HG02623 (cell line): ENCODE results near the gene STIM1.

Experiments
- ATAC-seq: cut with Tn5 transposase; IDR thresholded peaks from one replicate; pipeline ENCODE4 v1.9.1; 2021; ENCODE audit warnings: moderate library complexity; ENCODE audit not compliant: unreplicated experiment

STIM1 gene

DNA sequence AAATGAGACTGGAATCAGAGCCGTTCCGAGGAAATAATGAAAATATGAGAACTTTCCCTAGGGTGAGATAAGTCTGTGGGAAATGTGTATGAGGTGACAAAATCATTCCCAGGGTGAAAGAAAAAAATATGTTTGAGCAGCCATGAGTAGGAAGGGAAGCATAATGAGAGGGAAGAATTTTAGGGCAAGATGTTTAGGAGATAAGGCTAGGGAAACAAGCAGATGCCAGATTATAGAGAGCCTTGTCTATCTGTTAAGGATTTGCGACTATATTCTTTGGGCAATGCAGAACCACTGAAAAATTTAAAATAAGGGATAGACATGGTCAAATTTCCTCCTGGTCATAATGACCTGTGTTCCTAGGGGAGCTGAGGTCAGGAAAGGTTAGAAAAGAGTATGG lies 54.4 kb downstream of the STIM1 start:
- ATAC-seq = no peak

DNA sequence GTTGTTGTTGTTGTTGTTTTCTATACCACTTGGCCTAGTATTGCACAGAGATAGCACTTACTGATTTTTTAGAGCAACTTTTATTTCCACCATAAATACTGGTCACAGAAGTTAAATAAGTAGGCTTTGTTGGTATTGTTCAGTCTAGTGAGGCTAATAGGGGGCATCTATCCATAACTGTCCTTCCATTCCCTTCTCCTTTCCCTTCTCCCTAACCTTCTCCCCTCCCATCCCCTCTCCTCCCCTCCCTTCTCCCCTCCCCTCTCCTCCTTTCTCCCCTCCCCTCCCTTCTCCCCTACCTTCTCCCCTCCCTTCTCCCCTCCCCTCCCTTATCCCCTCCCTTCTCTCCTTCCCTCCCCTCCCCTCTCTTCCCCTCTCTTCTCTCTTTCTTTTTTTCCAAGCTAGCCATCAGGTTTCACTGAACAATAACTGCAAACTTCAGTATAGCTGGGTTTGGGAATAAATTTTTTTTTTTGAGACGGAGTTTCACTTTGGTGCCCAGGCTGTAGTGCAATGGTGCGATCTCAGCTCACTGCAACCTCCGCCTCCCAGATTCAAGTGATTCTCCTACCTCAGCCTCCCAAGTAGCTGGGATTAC lies 56.5 kb downstream of the STIM1 start:
- ATAC-seq = no peak

DNA sequence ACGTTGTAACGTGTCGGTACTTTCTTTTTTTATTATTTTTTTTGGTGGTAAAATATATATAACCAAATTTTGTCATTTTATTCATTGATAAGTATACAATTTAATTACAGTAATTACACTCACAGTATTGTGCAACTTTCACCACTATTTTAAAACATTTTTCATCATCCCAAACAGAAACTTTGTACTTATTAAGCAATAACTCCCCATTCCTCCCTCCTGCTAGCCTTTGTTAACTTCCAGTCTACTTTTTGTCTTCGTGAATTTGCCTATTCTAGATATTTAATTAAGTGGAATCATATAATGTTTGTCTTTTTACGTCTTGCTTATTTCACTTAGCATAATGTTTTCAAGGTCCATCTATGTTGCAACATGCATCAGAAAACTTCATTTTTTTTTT lies 58.5 kb downstream of the STIM1 start:
- ATAC-seq = no peak

DNA sequence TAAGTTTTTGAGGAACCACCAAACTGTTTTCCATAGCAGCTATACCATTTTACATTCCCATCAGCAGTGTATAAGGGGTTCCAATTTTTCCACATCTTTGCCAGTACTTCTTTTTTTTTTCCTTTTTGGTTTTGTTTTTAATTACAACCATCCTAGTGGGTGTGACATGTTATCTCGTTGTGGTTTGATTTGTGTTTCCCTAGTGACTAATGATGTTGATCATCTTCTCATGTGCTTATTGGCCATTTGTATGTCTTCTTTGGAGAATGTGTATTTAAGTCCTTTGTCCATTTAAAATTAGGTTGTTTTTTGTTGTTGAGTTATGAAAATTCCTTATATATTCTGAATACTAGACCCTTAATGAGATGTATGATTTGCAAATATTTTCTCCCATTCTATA lies 59.3 kb downstream of the STIM1 start:
- no peak for ATAC-seq

DNA sequence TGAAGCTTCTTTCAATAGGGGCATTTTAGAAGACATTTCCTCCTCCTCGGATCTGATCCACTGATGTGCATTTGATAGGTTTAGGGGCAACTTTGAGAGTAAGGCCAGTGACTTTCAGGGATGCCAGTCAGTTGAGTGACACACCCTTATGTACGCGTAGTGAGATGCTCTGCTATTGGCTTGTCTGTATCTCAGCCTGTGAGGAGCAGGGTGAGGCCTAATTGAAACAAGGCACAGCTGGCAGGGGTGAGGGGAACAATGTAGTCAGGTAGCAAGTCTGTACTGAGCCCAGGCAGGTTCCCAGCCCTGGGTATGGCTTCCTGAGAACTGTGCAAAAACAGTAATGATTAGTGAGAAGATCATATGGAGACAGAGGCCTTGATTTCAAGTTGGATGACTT lies 61.5 kb downstream of the STIM1 start:
- no peak for ATAC-seq

DNA sequence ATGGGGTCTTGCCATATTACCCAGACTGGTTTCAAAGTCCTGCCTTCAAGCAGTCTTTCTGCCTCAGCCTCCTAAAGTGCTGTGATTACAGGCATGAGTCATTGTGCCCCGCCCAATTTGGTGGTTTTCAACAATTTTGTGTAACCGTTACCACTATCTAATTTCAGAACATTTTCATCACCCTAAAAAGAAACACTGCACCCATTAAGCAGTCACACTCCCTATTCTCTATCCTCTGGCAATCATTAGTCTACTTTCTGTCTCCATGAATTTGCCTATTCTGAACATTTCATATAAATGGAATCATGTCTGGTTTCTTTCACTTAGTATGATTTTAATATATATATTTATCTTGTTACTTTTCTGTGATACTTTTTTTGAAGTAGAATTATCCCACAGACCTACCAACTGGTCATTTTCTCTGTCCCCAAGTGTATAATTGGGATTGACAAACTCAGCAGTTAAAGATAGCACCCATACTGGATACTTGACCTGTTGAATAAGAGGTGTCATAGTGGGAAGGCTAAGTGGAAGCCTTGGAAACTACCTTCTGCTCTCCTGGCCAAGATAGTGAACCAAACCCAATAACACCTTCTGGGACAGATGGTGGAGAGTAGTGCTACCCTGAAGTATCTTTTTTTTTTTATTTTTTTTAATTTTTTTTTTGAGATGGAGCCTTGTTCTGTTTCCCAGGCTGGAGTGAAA lies 64.8 kb downstream of the STIM1 start:
- ATAC-seq = no peak

DNA sequence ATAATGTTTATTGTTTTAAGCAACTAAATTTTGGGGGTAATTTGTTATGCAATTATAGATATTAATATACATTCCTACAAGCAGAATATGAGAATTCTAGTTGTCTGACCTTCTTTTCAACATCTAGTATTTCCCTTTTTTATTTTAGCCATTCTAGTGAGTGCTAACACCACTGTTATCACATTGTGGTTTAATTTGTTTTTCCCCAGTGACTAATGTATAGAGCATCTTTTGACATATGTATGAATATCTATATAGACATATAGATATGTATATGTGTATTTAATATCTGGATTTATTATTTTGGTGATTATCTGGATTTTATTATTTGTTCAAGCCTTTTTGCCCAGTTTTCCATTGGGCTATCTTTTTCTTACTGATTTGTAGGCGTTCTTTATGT lies 66.6 kb downstream of the STIM1 start:
- ATAC-seq = no peak

DNA sequence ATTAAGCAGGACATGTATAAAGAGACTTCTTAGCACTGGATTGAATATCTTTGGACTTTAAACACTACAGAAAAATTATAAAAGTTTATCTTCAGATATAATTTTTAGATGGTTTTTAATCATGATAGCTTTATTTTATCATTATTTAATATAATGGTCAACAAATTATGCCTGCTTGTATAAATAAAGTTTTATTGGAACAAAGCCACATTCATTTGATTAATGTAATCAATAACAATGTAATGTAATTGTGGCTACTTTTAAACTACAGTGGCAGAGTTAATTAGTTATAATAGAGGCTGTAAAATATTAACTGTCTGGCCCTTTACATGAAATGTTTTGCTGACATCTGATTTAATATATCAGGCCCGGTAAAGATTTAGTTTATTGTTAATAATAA lies 70.0 kb downstream of the STIM1 start:
- no peak for ATAC-seq

DNA sequence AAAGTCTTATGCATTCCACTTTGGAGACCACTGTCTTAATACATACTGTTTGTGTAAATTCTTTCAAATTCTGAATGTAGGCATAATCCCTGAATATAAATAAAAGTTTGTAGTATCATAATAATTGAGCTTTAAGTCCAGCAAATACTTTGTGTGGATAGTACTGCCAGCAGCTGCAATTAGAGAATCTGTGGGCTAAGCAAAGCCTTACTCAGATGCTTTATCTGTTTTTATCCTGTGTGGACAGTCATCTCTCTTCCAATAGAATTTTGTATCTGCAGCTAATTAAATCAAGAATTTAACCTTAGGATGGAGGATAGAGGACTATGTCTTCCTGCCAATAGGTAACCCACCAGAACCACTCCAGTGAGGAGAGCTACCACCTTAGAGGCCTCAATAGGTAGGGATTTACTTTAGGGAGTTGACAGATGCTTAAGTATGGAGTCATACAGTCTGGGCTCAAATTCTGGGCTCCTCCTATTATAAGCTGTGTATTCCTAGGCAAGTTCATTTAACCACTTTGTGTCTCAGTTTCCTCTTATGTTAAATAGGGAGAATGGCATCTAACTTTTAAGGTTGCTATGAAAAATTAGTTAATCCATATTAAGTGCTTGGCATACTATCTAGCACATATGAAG lies 71.1 kb downstream of the STIM1 start:
- no peak for ATAC-seq

DNA sequence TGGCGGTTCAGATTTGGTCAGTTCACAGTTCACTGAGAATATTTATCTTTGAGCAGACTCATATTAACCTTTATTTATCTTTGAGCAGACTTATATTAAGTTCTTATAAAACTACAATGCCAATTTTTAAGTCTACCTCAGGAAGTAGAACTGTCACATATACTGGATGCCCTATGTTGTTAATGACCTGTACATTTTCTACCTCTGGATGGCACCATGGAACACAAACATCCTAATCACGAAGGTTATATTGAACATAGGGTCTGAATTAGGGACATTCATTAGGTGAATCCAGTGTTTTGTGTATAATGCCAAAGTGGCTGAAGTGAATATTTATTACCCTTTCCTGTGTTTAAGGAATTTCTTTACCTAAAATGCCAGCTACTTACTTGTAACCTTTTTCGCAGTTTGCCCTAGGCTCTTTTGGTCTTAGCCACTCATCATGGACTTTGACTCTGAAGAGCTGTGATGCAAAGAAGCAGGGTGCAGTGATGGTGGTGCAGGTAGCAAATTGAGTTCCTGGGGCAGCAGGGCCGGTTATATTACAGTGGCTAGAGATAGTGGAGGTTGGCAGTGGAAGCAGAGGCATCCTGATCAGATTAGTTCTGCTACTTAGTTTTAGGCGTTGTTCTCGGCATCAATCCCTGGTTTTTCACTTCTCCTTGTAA lies 71.8 kb downstream of the STIM1 start:
- ATAC-seq = no peak

DNA sequence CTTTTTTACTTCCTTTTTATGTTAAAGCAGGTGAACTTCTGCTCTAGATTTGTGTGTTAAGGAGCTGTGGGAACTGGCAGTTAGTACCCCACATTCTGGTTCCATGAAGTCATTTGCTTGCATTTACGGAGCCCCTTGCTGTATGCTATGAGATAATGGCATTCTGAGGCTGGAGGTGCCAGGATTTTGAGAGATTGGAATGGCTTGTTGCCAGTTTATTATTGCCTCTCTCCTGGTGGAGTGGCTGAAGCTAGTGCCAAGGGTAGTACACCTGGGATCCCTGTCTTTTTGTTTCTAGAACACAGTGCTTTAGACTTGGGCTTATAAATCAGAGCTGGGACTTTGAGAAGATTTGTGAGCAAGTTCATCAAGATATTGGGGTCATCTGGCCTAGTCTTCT lies 73.8 kb downstream of the STIM1 start:
- ATAC-seq = no peak

DNA sequence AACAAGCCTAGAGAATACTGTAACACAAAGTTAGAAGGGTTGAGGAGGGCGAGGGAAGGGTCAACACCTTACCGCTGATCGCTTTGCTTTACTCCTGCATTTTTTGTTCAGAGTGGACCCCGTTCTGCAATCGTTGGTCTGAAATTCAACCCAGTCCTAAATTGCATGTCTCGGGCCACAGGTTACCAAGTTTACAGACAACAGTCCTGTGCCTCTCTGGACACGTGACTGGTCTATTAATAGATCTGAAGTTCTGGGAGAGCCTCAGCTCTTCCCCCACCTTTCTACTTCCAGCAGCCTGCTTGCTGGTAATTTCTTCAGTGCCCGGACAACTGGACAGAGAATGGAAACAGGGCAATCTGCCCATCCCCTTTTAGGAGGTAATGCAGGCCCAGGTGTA lies 74.2 kb downstream of the STIM1 start:
- ATAC-seq = no peak

DNA sequence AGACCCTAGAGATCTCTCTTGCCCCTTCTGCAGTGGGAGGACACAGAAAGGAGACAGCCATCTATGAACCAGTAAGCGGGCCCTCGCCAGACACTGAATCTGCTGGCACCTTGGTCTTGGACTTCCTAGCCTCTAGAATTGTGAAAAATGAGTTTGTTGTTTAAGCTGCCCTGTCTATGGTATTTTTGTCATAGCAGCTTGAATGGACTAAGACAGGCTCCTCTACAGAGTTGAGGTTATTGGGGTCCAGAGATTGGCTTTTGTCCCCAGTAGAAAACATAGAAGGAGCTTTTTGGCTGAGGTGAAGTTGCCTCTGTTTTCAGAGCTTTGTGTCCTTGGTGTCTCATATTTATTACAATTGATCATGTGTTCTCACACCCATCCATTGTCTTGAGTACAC lies 77.2 kb downstream of the STIM1 start:
- ATAC-seq = no peak

DNA sequence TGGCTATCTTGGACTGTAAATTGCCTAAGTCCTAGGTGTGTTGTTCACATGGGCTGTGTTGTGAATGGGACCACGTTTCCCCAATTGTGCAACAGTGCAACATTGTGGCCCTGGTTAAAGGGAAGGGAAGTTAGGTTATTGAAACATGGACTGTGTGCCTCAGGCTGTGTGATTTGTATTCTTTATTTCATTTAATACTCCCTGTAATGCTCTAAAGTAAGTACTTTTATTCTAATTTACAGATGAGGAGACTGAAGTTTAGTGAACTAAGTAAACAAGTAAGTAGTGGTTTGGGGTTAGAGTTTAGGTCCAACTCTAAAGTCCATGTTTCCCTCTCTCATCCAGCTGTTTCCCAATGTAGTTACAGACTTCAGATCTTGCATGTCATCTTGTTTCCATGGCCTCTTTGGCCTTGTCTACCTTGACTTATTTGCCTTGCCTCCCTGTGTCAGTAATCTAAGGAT lies 77.7 kb downstream of the STIM1 start:
- no peak for ATAC-seq

DNA sequence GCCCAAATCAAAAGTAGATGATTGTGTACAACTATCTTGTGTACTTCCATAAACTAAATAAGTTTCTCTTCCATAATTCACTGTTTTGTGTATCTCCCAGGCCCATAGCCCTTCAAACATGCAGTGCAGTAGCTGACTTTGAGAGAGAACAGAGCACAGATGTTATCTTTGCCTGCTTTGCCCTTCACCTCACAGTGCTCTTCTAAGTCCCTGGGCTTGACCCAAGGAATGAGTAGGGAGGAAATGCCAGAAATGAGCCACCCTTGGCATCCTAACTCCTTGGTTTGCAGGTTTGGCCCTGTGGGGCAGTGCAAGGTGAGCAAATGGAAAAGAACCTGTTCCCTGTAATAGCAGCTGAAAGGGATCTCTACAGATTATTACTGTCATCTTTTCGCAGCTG lies 79.2 kb downstream of the STIM1 start:
- no peak for ATAC-seq

DNA sequence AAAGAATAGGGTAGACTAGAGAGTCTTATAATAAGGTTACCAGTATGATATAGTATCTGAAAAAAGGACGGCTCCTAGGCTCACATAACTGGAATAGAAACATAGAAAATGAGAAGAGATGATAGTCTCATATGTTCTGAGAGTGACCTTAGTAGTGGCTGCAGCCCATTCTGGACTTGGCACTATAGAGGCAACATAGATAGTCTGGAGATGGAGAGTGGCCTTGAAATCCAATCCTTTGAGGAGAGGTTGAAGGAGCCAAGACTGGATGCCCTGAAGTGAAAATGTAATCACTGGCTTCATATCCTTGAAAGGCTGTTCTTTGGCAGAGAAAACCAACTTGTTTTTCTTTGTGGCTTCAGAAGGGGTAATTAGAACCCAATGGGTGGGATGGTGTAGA lies 81.1 kb downstream of the STIM1 start:
- ATAC-seq = no peak

DNA sequence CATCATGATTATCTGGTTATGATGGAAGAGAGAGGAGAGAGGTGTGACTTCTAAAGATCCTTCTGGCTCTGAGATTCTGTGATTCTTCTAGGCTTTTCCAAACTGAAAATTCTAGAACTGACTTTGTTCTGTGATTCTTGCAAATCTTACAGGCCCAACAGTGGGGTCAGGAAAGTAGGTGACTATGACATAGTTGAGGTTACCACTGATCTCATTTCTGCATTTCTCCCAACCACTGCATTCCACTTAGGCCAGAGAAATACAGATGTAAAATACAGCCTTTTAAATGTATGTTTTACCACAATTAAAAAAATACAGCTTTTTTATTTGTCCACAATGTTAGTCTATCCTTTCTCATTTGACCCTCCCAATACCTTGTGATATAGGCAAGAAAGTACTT lies 83.7 kb downstream of the STIM1 start:
- ATAC-seq = no peak

DNA sequence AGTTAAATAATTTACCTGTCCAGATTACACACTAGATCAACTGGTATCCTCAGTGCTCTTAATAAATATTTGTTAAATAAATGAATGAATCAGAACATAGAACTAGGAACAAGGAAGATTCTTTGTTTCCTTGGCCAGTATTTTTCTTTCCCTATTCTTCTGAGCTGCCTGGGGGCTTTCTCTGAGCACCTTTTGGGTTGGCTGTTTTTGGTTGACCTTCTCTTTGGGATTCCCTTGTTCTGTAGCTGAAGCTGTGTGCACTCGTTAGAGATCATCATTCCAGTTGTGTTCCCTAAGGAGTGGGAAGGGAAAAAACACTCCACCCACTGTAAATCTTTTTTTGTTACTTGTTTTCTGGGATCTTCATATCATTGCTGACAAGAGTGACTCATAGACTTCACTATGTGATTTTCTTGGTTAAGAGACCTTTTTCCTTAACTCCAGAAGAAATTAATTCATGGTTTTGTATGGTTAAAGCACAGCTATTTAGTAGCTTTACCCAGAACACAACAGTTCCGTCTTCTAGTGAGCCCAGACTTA lies 84.3 kb downstream of the STIM1 start:
- ATAC-seq = no peak

DNA sequence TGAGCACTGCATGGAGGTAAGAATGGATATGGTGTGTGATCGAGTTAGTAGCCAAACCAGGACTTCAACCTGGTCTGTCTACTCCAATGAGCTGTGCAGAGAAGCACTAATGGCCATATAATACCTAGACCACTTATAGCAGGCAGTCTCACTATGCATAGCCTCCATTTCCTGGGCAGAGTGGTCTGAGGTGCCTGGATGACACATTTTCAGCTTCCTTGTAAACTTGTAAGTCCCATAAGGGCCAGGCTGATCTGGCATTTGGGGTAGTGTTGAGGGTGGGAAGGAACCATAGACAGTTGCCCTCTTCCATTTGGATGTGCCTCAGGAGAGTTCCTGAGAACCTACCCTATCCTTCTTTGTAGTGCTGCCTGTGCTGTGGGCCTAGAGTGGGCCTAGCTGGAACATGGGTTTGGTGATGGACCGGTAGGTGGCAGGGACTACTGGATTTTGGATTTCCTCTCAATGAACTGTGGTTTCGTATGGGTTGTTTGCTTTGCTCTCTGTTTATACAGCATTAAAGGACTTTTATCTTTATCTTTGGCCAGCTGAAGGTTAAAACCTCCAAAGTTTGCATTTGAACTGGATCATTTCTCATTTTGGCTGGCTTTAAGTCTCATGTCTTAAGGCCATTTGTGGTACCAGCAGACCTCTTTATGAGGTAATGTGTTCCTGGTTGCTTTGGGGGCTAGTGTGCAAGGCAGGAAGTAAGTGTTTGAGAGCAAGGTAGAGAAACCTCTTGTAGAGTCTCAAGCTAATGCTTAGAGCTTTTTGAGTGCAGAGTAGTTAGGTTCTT lies 86.9 kb downstream of the STIM1 start:
- ATAC-seq = no peak

DNA sequence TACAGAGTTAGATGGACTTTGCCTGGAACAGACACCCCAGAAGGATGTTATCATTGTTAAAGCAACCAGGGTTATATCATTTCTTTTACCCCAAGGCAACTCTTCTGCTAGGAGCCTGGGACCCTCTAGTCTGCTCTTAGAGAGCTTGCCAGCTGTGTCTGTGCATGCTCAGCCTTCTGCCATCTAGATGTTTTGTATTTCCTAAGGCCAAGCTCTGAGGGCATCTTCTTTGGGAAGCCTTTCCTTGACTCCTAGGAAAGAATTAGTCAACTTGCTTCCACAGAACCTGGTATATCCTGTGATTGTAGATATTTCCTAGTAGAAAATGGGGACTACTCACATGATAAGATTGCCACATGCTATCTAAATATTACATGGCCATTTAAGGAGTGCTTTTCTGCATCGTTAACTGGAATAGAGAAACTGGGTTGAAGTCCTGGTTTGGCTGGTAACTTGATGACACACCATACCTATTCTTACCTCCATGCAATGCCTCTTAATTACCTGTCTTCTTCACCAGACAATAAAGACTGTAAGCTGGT lies 87.6 kb downstream of the STIM1 start:
- no peak for ATAC-seq

DNA sequence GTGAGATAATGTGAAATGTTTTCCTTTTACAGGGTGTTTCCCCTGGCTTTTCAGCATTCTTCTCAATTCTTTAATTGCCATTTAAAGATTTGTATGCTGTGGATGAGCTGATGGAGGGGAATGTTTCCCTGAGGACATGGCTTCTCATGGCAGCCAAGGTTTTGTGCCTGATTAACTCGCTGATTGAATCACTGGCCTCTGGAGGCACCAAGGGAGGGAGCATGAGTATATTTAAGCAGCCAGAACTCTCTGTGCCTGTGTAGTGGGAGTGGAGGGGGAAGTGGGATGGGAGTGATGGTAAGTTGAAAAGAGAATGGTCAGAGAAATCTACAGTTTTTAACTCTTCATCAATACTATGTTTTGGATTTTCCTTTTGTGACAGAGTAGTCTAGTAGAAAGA lies 88.7 kb downstream of the STIM1 start:
- ATAC-seq = no peak
